Measurements from ENCODE around the gene ATOX1. TPM values are rescaled to one million over a fixed set of nuclear protein-coding genes. Genes with fewer than 3 reads are reported as not detected.

The ATOX1 gene
- total and polyA plus RNA-seq, 2 of the 8 experiments (the other 6 are each of a cell fraction or from before 2014, with no cell fraction given): 79.9 to 232 TPM

GRCh38 chr5:151766975-151767374 lies 8.5 kb upstream of the ATOX1 start:
- Histone ChIP-seq H3K4me3 (ENCODE audit: extremely low read depth in 1 of 4, insufficient read depth in 2 of 4, low read depth in 3 of 4, low read length in 4 of 4) (no peak overlapping the region), H3K4me2 (ENCODE audit: insufficient read depth in 1 of 2, low read depth in 2 of 2, low read length in 2 of 2) (no peak overlapping the region), H3K27me3 (replicated peaks in 1 of 4; ENCODE audit: control insufficient read depth in 3 of 4, extremely low read depth in 1 of 4, insufficient read depth in 3 of 4, low read length in 3 of 4) (no peaks in the 10 kb centered on the region), H2BK20ac (ENCODE audit: low read length) (no peak overlapping the region), H3K23ac (ENCODE audit: insufficient read length) (no peak overlapping the region), H4K8ac (ENCODE audit: extremely low read depth, insufficient read depth, low read length) (no peak overlapping the region), H3K36me3 (ENCODE audit: control insufficient read depth in 2 of 4, insufficient read depth in 4 of 4, low read length in 3 of 4) (no peaks in the 10 kb centered on the region), H2AFZ (ENCODE audit: low read length) (no peak overlapping the region), H3K14ac (ENCODE audit: insufficient read length) (no peak overlapping the region), H2BK120ac (replicated peaks; ENCODE audit: low read depth, low read length) (no peak overlapping the region), H4K91ac (replicated peaks; ENCODE audit: insufficient read length, low read length) (no peak overlapping the region), H2BK15ac (ENCODE audit: low read length) (no peak overlapping the region), H4K20me1 (replicated peaks in 1 of 2; ENCODE audit: control insufficient read depth in 1 of 2, insufficient read depth in 2 of 2, low read length in 2 of 2) (no peaks in the 10 kb centered on the region), H3K79me2 (ENCODE audit: control insufficient read depth in 1 of 2, insufficient read depth in 2 of 2, low read length in 2 of 2) (peaks cover 0 to 2% of the 10 kb centered on the region in 2 experiments; a peak in 1 of 4 replicates), H4K5ac (ENCODE audit: insufficient read length, low read depth, low read length) (no peak overlapping the region), H3K4me1 (replicated peaks in 1 of 4; ENCODE audit: control insufficient read depth in 3 of 4, insufficient read depth in 4 of 4, low read length in 3 of 4) (peaks cover 0 to 3% (median 0%) of the 10 kb centered on the region in 4 experiments; a peak in 1 of 7 replicates), H3K23me2 (ENCODE audit: low read depth, low read length) (no peaks in the 10 kb centered on the region; the same call in 1 of the 2 replicates), H3K79me1 (ENCODE audit: low read depth, low read length) (no peaks in the 10 kb centered on the region), H3K56ac (replicated peaks; ENCODE audit: insufficient read length, low read depth, low read length) (no peak overlapping the region), H3K27ac (ENCODE audit: low read depth, low read length) (no peak overlapping the region), H3K9ac (replicated peaks in 1 of 4; ENCODE audit: extremely low read depth in 1 of 4, low read depth in 3 of 4, low read length in 3 of 4) (no peak overlapping the region), H3K4ac (replicated peaks; ENCODE audit: insufficient read length, low read depth, low read length) (no peak overlapping the region), H2BK5ac (ENCODE audit: low read depth, low read length) (no peak overlapping the region), H2BK12ac (ENCODE audit: low read depth, low read length) (no peak overlapping the region), H3K9me3 (ENCODE audit: insufficient read depth in 2 of 2, low read depth in 1 of 2, low read length in 1 of 2) (no peaks in the 10 kb centered on the region), H2AK5ac (ENCODE audit: low read depth, low read length) (no peak overlapping the region), H3K18ac (ENCODE audit: extremely low read depth, low read length) (no peak overlapping the region)
- FAIRE-seq: no peak
- POLR2A ChIA-PET (ENCODE audit: partially characterized antibody): interaction anchor here (0.8 to 2.0 kb wide), 4 partner anchors 9 to 21 kb away, joined by 3 to 8 read pairs (median 4); no protein-coding TSS in a partner anchor
- no peak for TF ChIP-seq POLR2AphosphoS5 (IDR thresholded peaks at IDR 0.05; ENCODE audit: low read depth, low read length)
- TF ChIP-seq PHF8 (conservative IDR thresholded peaks at IDR 0.05; ENCODE audit: low read depth, low read length): no peak
- TF ChIP-seq TAF7 (optimal IDR thresholded peaks at IDR 0.05; ENCODE audit: borderline replicate concordance, low read depth, low read length): no peak
- TF ChIP-seq RAD21 (IDR thresholded peaks at IDR 0.05 in 1 of 2, conservative IDR thresholded peaks at IDR 0.05 in 1 of 2; ENCODE audit: low read depth in 2 of 2, low read length in 2 of 2): no peak
- no peak for TF ChIP-seq BCL11A (IDR thresholded peaks at IDR 0.05; ENCODE audit: low read depth in 2 of 2, low read length in 2 of 2)
- TF ChIP-seq ZNF274 (IDR thresholded peaks at IDR 0.05; ENCODE audit: borderline replicate concordance, extremely low read depth, low read length): no peak
- TF ChIP-seq POU5F1 (IDR thresholded peaks at IDR 0.05; ENCODE audit: low read depth, low read length): no peak
- no peak for TF ChIP-seq TBP (IDR thresholded peaks at IDR 0.05; ENCODE audit: low read depth, low read length)
- no peak for TF ChIP-seq RXRA (IDR thresholded peaks at IDR 0.05; ENCODE audit: insufficient read depth, low read depth, low read length)
- TF ChIP-seq JUN (IDR thresholded peaks at IDR 0.05; ENCODE audit: low read depth, low read length): no peak
- no peak for DNase-seq (ENCODE audit: low read depth in 1 of 2, low spot score in 2 of 2)
- CTCF ChIA-PET (ENCODE audit: partially characterized antibody): interaction anchor here (0.8 to 38.0 kb wide), 2 partner anchors 26 to 103 kb away, joined by 4 to 991 read pairs; no protein-coding TSS in a partner anchor

All from H1 (cell line).